ENCODE data around the gene RNF214. TPM values are rescaled to one million over a fixed set of nuclear protein-coding genes. Genes with fewer than 3 reads are reported as not detected.
A peak's percentile ranks its signal among the peaks of the same experiment; 100 is the strongest.
"Not testable (repeated sequence)": the region's sequence is repeated elsewhere in the genome, so short reads cannot be mapped to it uniquely, and the experiment has no call there.

RNF214 gene
- total RNA-seq, 1 donor from 2014 or later: 25.8 TPM

DNA sequence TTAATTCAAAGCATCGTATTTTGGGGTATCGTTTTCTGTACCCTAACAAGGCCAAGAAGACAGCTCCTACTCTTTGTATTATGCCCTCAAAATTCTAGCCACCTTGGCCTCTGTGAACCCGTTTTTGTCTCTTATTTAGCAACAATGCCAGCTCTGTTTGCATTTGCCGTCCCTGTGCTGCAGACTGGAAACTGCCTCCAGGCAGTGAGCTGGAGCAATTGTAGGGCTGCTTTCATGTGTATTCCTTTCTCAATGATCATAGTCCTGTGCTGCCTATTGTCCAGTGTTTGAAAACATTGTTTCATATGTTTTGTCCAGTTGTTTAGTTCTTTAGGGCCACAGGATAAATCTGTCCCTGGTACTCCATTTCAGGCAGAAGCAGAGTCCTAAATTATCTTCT lies 38.7 kb downstream of the RNF214 start:
- no peak overlapping the region for H3K27ac Mint-ChIP-seq
- DNase-seq (ENCODE audit: low spot score): no peak
- H3K4me1 Mint-ChIP-seq (ENCODE audit: low read depth): peaks cover 12% of the 10 kb centered on the region
- peaks cover 9% of the 10 kb centered on the region for H3K9me3 Mint-ChIP-seq
- no peak overlapping the region for H3K4me3 Mint-ChIP-seq (ENCODE audit: low read depth)
- H3K36me3 Mint-ChIP-seq (ENCODE audit: low read depth): peaks cover 25% of the 10 kb centered on the region
- no peaks in the 10 kb centered on the region for H3K27me3 Mint-ChIP-seq (ENCODE audit: low read depth)
- intact Hi-C loops (cut with micrococcal nuclease): no loop called here

DNA sequence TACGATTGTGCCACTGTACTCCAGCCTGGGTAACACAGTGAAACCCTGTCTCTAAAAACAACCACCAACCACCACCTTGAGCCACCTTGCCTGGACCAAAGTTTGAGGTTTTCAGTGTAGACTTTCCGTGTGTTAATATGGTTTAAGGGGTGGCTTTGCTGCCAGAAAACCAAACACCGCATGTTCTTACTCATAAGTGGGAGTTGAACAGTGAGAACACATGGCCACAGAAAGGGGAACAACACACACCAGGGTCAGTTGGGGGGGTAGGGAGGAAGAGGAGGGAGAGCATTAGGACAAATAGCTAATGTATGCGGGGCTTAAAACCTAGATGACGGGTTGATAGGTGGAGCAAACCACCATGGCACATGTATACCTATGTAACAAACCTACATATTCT lies 39.7 kb downstream of the RNF214 start:
- DNase-seq (ENCODE audit: low spot score); intact Hi-C loops (cut with micrococcal nuclease); H3K27ac Mint-ChIP-seq; H3K27me3 Mint-ChIP-seq (ENCODE audit: low read depth); H3K9me3 Mint-ChIP-seq; H3K4me3 Mint-ChIP-seq (ENCODE audit: low read depth): not testable (repeated sequence)
- H3K4me1 Mint-ChIP-seq (ENCODE audit: low read depth): peaks cover 12% of the 10 kb centered on the region
- H3K36me3 Mint-ChIP-seq (ENCODE audit: low read depth): peaks cover 25% of the 10 kb centered on the region

GRCh38 chr11:117273550-117274289 lies 41.2 kb downstream of the RNF214 start:
- Mint-ChIP-seq H3K4me1 (ENCODE audit: low read depth) (peaks cover 12% of the 10 kb centered on the region), H3K36me3 (ENCODE audit: low read depth) (peaks cover 25% of the 10 kb centered on the region), H3K9me3 (peaks cover 9% of the 10 kb centered on the region), H3K4me3 (ENCODE audit: low read depth) (no peak overlapping the region), H3K27me3 (ENCODE audit: low read depth) (no peaks in the 10 kb centered on the region), H3K27ac (no peak overlapping the region)
- intact Hi-C loops (cut with micrococcal nuclease): no loop called here
- DNase-seq (ENCODE audit: low spot score): no peak

DNA sequence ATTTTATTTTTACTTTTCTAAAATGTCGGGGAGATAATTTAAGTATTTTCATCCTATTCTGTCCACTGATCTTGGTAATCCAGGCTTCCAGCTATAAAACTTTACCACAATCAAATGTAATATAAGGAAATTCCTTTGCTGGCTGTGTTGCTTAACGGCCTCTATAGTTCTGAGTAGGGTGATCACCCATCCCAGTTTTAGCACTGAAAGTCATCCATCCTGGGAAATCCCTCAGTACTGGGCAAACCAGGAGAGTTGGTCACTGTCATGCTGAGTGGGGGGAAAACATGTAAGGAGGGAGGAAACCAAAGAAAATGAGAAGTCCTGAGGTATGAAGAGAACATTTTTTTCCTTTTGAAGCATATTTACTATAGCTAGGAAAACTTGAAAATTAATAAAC lies 45.9 kb downstream of the RNF214 start:
- Mint-ChIP-seq H3K36me3 (ENCODE audit: low read depth) (peaks cover 35% of the 10 kb centered on the region), H3K4me3 (ENCODE audit: low read depth) (no peak overlapping the region)

GRCh38 chr11:117279711-117280376 lies 47.4 kb downstream of the RNF214 start:
- H3K4me3 Mint-ChIP-seq (ENCODE audit: low read depth): peak overlapping the region; percentile 41
- no peak for DNase-seq (ENCODE audit: low spot score)
- H3K27ac Mint-ChIP-seq: peak overlapping the region; percentile 54
- intact Hi-C loops (cut with micrococcal nuclease): no loop called here
- peaks cover 32% of the 10 kb centered on the region for H3K36me3 Mint-ChIP-seq (ENCODE audit: low read depth)
- H3K4me1 Mint-ChIP-seq (ENCODE audit: low read depth): peaks cover 23% of the 10 kb centered on the region
- no peaks in the 10 kb centered on the region for H3K27me3 Mint-ChIP-seq (ENCODE audit: low read depth)
- H3K9me3 Mint-ChIP-seq: no peaks in the 10 kb centered on the region

More for the DNA sequence above, 45.9 kb downstream of the RNF214 start:
- H3K4me1 Mint-ChIP-seq (ENCODE audit: low read depth): peaks cover 26% of the 10 kb centered on the region
- DNase-seq (ENCODE audit: low spot score): no peak
- intact Hi-C loops (cut with micrococcal nuclease): no loop called here
- no peak overlapping the region for H3K27ac Mint-ChIP-seq
- H3K9me3 Mint-ChIP-seq: peaks cover 4% of the 10 kb centered on the region
- no peaks in the 10 kb centered on the region for H3K27me3 Mint-ChIP-seq (ENCODE audit: low read depth)

DNA sequence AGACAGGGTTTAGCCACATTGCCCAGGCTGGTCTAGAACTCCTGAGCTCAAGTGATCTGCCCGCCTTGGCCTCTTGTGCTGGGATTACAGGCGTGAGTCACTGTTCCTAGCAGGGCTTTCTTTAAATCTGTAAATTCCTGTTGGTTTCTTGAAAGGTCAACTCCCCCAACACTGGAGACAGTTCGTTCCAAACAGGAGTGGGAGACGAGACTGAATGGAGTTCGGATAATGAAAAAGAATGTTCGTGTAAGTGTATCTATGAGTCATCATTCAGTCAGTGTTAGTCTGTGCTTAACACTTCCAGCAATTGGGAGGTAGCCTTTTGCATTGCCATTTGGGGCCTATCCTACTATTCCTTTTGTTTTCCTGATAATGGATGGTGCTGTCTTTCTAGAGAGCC lies 48.7 kb downstream of the RNF214 start:
- Mint-ChIP-seq H3K4me1 (ENCODE audit: low read depth) (peaks cover 13% of the 10 kb centered on the region), H3K4me3 (ENCODE audit: low read depth) (no peak overlapping the region), H3K27me3 (ENCODE audit: low read depth) (no peaks in the 10 kb centered on the region), H3K9me3 (no peaks in the 10 kb centered on the region), H3K36me3 (ENCODE audit: low read depth) (peaks cover 26% of the 10 kb centered on the region), H3K27ac (no peak overlapping the region)
- intact Hi-C loops (cut with micrococcal nuclease): no loop called here
- no peak for DNase-seq (ENCODE audit: low spot score)

GRCh38 chr11:117281869-117282268 lies 49.4 kb downstream of the RNF214 start:
- peaks cover 32% of the 10 kb centered on the region for H3K36me3 Mint-ChIP-seq (ENCODE audit: low read depth)
- intact Hi-C loops (cut with micrococcal nuclease): no loop called here
- no peaks in the 10 kb centered on the region for H3K9me3 Mint-ChIP-seq
- H3K4me3 Mint-ChIP-seq (ENCODE audit: low read depth): no peak overlapping the region
- H3K27me3 Mint-ChIP-seq (ENCODE audit: low read depth): no peaks in the 10 kb centered on the region
- H3K27ac Mint-ChIP-seq: no peak overlapping the region
- DNase-seq (ENCODE audit: low spot score): no peak
- H3K4me1 Mint-ChIP-seq (ENCODE audit: low read depth): peaks cover 13% of the 10 kb centered on the region

DNA sequence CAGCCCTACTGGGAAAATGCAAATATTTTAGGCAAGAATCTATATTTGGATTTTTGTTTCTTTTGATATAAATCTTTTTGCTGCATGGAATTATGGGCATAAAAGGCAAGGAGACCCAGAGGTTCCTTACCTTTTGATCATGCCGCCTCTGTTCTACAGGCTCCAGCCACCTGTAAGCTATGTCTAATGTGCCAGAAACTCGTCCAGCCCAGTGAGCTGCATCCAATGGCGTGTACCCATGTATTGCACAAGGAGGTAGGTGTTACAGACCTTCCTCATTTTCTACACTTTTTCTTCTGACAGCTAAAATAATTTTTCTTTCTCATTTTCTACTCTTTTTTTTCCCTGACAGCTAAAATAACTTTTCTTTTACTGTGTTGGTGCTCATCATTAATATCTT lies 50.5 kb downstream of the RNF214 start:
- H3K9me3 Mint-ChIP-seq: no peaks in the 10 kb centered on the region
- no peaks in the 10 kb centered on the region for H3K27me3 Mint-ChIP-seq (ENCODE audit: low read depth)
- H3K27ac Mint-ChIP-seq: no peak overlapping the region
- no peak overlapping the region for H3K4me3 Mint-ChIP-seq (ENCODE audit: low read depth)
- H3K4me1 Mint-ChIP-seq (ENCODE audit: low read depth): peaks cover 13% of the 10 kb centered on the region
- DNase-seq (ENCODE audit: low spot score): no peak
- intact Hi-C loops (cut with micrococcal nuclease): no loop called here
- H3K36me3 Mint-ChIP-seq (ENCODE audit: low read depth): peaks cover 32% of the 10 kb centered on the region

DNA sequence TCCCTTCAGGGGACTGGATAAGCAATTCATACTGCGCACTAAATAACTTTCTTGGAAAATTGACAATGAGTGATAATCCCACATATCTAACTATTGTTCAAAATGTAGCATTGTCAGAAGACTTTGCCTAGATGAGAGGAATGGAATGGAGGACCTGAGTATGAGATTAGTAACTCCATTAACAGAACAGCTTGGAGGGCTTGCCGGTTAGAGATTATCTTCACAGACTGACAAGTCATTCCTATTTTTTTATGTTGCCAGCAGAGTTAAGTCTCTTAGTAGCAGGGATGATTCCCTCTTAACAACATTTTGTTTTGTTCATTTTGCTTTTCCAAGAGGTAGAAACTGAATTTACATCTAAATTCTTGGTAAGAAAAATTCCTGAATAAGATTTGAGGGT lies 51.6 kb downstream of the RNF214 start:
- peaks cover 16% of the 10 kb centered on the region for H3K4me1 Mint-ChIP-seq (ENCODE audit: low read depth)
- intact Hi-C loops (cut with micrococcal nuclease): no loop called here
- no peaks in the 10 kb centered on the region for H3K9me3 Mint-ChIP-seq
- no peaks in the 10 kb centered on the region for H3K27me3 Mint-ChIP-seq (ENCODE audit: low read depth)
- no peak overlapping the region for H3K4me3 Mint-ChIP-seq (ENCODE audit: low read depth)
- H3K36me3 Mint-ChIP-seq (ENCODE audit: low read depth): peaks cover 32% of the 10 kb centered on the region
- H3K27ac Mint-ChIP-seq: no peak overlapping the region
- DNase-seq (ENCODE audit: low spot score): no peak

DNA sequence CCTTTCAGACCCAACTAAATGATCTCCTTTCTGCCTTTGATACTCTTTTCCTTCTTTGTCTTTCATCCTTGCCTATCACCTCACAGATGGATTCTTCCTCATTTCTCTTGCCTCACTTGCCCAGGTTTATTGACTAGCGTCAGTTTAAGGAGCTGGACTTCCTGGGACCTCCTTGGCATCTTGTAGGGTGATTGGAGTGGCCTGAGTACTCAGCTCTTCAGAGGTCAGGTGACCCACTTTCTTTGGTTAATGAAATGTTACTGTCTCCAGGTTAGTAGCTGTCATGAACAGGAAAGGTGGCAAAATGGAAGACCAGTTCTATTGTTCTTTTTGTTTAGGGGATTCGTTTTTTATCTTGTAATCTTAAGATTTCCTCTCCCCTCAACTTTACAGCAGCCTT lies 54.1 kb downstream of the RNF214 start:
- Mint-ChIP-seq H3K4me1 (ENCODE audit: low read depth) (peaks cover 4% of the 10 kb centered on the region), H3K27me3 (ENCODE audit: low read depth) (no peaks in the 10 kb centered on the region), H3K36me3 (ENCODE audit: low read depth) (peaks cover 32% of the 10 kb centered on the region)

GRCh38 chr11:117287668-117288067 lies 55.2 kb downstream of the RNF214 start:
- DNase-seq (ENCODE audit: low spot score): no peak
- H3K27me3 Mint-ChIP-seq (ENCODE audit: low read depth): no peaks in the 10 kb centered on the region
- H3K4me1 Mint-ChIP-seq (ENCODE audit: low read depth): peaks cover 4% of the 10 kb centered on the region
- intact Hi-C loops (cut with micrococcal nuclease): no loop called here
- no peak overlapping the region for H3K4me3 Mint-ChIP-seq (ENCODE audit: low read depth)
- H3K36me3 Mint-ChIP-seq (ENCODE audit: low read depth): peaks cover 21% of the 10 kb centered on the region
- H3K27ac Mint-ChIP-seq: no peak overlapping the region
- H3K9me3 Mint-ChIP-seq: no peaks in the 10 kb centered on the region

More for the DNA sequence above, 54.1 kb downstream of the RNF214 start:
- Mint-ChIP-seq H3K27ac (no peak overlapping the region), H3K9me3 (no peaks in the 10 kb centered on the region), H3K4me3 (ENCODE audit: low read depth) (no peak overlapping the region)
- intact Hi-C loops (cut with micrococcal nuclease): no loop called here
- no peak for DNase-seq (ENCODE audit: low spot score)

DNA sequence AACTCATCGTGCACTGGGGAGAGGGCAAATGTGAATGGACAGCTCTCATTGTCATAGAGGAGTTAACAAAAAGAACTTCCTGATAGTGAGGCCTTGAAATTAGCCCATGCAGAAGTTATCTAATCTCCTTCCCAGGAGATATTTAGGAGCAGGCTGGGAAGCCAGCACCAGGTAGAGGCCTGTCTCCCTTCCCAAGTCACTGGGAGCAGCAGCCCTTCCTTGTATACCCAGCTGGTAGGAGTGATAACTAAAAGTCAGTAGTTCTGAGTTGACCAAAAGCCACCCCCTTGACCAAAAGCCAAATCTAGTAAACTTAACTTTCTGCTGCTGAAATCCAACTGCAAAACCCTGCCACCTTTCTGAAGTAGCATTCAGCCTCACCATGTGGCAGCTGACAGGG lies 57.3 kb downstream of the RNF214 start:
- Mint-ChIP-seq H3K27ac (no peak overlapping the region), H3K36me3 (ENCODE audit: low read depth) (peaks cover 9% of the 10 kb centered on the region), H3K4me1 (ENCODE audit: low read depth) (peaks cover 4% of the 10 kb centered on the region), H3K4me3 (ENCODE audit: low read depth) (no peak overlapping the region), H3K9me3 (no peaks in the 10 kb centered on the region), H3K27me3 (ENCODE audit: low read depth) (no peaks in the 10 kb centered on the region)
- DNase-seq (ENCODE audit: low spot score): no peak
- intact Hi-C loops (cut with micrococcal nuclease): no loop called here

- DNase-seq (ENCODE audit: low spot score): no peak
- Mint-ChIP-seq H3K4me3 (ENCODE audit: low read depth) (no peak within 1 kb of the TSS), H3K27ac (no peak within 1 kb of the TSS), H3K36me3 (ENCODE audit: low read depth) (peaks cover 6% of the 10 kb centered on the region), H3K4me1 (ENCODE audit: low read depth) (peaks cover 4% of the 10 kb centered on the region), H3K9me3 (no peaks in the 10 kb centered on the region), H3K27me3 (ENCODE audit: low read depth) (no peaks in the 10 kb centered on the region)
- intact Hi-C loops (cut with micrococcal nuclease): no loop called here
Observed at GRCh38 chr11:117290809-117291396, 58.4 kb downstream of the RNF214 start, which contains the start of gene BACE1-AS. Gene BACE1-AS (plus strand): TSS chr11:117291346.

Data from activated T-helper 2 cell treated with anti-CD3 and anti-CD28 coated beads, Interferon-gamma antibody, Interleukin-2, Interleukin-4, amounts not matched to agents 10 μg/mL and 5 μg/mL and 100 μg/mL, durations not matched to agents 14 hours and 24 hours and 36 hours (primary cell).